Fibroblast of the aortic adventitia (primary cell): ENCODE measurements around the gene PTCHD4. TPM values are rescaled to one million over a fixed set of nuclear protein-coding genes. Genes with fewer than 3 reads are reported as not detected.

Experiments
- DNase-seq: peaks from one replicate; pipeline ENCODE4 v3.0.0-alpha.2; 2010; ENCODE audit warnings: low read depth
- H3K4me3 ChIP-seq: 2 replicates; pipeline ENCODE4 v1.5.1; 2011; ENCODE audit warnings: low read depth, mild to moderate bottlenecking, control low read depth, low read length, moderate library complexity
- total RNA-seq: library from RNA; depleted of rRNA; stranded (reverse); fragments of >200 nt; gene quantifications from 2 replicates; pipeline ENCODE4 v1.2.3, GENCODE V29; 2012; ENCODE audit warnings: low replicate concordance
- TF ChIP-seq, protein P1 (sequence below): IDR thresholded peaks from 2 replicates; pipeline ENCODE4 v1.5.1; 2011; ENCODE audit warnings: mild to moderate bottlenecking, low read length, control low read depth, inconsistent platforms; ENCODE audit not compliant: insufficient read depth

PTCHD4 gene
- total RNA-seq, 1 donor: 5.2 TPM

DNA sequence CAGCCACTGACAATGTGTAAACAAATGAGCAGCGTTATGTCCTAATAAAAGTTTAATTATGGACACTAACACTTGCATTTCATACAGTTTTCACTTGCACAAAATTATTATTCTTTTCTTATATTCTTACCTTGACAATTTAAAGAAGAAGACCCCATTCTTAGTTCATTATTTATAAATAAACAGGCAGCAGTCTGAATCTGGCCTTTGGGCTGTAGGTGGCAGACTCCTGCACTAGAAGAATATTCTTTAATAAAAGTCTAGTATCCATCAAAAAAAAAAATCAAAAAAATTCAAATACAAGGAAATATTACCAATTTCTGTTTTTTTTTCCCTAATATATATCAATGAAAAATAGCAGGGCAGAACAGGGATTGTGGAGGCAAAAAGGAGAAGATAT is 24.8 kb downstream of the PTCHD4 start:
- TF ChIP-seq, protein P1, sequence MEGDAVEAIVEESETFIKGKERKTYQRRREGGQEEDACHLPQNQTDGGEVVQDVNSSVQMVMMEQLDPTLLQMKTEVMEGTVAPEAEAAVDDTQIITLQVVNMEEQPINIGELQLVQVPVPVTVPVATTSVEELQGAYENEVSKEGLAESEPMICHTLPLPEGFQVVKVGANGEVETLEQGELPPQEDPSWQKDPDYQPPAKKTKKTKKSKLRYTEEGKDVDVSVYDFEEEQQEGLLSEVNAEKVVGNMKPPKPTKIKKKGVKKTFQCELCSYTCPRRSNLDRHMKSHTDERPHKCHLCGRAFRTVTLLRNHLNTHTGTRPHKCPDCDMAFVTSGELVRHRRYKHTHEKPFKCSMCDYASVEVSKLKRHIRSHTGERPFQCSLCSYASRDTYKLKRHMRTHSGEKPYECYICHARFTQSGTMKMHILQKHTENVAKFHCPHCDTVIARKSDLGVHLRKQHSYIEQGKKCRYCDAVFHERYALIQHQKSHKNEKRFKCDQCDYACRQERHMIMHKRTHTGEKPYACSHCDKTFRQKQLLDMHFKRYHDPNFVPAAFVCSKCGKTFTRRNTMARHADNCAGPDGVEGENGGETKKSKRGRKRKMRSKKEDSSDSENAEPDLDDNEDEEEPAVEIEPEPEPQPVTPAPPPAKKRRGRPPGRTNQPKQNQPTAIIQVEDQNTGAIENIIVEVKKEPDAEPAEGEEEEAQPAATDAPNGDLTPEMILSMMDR: peak; percentile 44
- no peak overlapping the region for H3K4me3 ChIP-seq
- no peak for DNase-seq

DNA sequence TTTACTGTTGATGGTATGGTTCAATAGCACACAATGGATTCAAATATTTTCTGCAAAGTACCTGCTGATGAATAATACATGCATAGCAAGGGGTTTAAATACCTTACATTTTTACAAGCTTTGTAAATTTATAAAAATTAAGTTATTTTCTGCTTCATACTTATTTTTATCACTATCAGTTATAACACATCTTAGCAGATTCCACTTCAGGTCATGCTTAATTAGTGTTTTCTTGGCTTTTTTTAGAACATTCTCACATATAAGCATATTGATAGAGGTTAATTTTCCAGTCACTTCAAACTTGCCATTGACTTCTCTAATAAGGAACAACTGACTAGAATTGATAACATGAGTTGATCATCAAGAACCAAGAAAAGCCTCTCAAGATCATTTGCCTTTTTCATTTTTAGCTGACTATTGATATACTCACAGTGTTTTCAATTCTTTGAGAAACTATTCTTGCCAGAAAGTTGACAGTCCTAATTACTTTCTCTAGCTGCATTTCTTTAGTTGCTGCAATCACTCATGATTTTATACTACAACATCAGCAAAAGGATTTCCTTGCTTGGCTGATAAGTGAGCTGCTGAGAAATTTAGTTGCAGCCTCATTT is 25.8 kb downstream of the PTCHD4 start:
- no peak overlapping the region for H3K4me3 ChIP-seq
- TF ChIP-seq, protein P1: no peak
- no peak for DNase-seq

DNA sequence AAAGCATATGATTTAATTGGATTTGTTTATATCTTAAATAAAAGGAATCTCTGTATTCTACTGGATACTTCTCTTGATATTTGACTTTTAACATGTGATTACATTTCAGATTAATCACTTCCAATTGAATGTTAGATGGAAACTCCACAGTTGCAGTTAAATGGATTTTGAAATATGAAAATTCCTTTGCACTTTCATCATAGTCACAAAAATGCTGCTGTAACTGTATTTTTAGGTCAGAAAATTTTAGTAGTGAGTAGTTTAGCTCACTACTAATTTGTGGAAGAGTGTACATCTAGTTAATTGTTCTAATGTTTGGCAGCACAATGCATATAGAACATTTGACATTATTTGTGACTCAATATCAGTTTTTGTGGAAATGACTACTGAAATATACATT is 26.8 kb downstream of the PTCHD4 start:
- no peak overlapping the region for H3K4me3 ChIP-seq
- peak; percentile 35 for DNase-seq
- TF ChIP-seq, protein P1: no peak

DNA sequence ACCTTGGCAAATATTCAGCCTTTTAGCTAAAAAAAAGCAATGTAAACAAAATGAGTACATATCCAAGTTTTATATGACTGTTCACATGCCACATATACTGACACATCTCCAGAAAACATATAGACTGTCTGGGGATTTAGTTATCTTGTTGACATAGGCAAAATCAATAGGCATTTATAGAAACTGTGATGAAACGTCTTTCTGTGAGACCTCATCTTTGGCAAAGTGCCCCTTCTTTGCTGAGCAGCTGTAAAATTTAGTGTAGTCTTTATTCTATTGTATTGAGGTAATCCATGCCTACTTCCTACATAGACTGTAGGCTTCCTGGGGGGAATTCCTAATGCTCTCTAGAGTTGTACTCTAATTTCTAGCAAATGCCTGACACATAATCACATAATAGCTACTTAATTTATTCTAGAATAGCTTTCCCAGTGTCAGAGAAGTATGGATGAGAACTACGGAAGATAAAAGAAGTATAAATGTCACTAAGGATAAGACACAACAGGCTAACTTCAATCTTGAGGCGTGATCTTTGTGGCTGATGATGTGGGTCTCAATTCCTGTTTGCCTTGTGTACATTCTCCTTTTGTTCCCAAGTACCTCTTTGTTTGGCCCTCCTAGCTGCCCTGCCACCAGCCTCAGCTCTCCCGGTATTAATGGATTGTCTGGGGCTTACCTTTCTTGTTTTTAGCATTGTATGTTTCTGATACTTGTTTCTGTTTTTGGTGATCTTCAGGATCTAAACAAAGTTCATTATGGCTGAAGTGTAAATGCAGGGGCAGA is 30.6 kb downstream of the PTCHD4 start:
- no peak for DNase-seq
- no peak overlapping the region for H3K4me3 ChIP-seq
- TF ChIP-seq, protein P1: no peak

DNA sequence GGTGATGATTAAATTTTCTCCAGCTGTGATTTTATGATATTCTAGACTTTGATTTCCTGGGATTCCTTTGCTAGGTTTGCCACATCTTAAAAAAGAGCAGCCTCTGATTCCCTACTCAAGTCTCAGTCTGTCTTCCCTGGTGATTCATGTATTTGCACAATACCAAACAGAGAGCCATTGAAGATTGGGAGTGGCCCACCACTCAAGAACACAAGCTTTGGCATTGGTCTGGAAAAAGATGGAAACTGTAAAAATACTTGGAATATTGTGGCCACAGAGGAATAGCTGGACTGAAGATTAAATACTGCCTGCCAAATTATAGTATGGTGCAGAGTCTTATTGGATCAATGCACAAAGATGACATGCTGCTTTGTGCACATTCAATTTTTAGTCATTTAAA is 32.9 kb downstream of the PTCHD4 start:
- DNase-seq: peak; percentile 25
- TF ChIP-seq, protein P1: no peak
- H3K4me3 ChIP-seq: no peak overlapping the region

DNA sequence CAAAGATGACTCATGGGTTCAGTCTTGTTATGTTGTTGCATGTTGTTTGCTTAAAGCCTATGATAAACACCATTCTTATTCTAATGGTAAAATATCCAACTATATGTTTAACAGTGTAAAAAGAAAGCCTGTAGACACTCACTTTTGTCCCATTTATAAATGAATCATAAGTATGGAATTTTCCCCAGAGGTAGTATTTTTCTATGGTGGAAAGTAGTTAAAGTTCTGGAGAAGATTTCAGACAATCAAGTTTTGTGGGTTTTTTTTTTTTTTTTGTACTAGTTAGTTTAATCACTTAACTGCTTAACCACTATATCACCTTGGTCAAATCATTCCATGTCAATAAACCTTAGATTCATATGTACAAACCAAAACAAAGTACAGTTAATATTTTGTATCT is 35.8 kb downstream of the PTCHD4 start:
- no peak for DNase-seq
- TF ChIP-seq, protein P1: no peak
- H3K4me3 ChIP-seq: no peak overlapping the region
